Neutrophil (primary cell): ENCODE data around the gene FAM83G.

Experiments used
- H3K27ac ChIP-seq: fragments of 200-600 bp; sonication (generic); 2 replicates; pipeline ENCODE4 v1.5.1; 2016; ENCODE audit warnings: mild to moderate bottlenecking, moderate library complexity
- H3K27me3 ChIP-seq: fragments of 200-600 bp; sonication (generic); 2 replicates; pipeline ENCODE4 v1.6.0; 2016; ENCODE audit warnings: mild to moderate bottlenecking
- H3K36me3 ChIP-seq: fragments of 200-600 bp; sonication (generic); 2 replicates; pipeline ENCODE4 v1.5.1; 2017
- H3K4me1 ChIP-seq, 2 experiments: fragments of 200-600 bp in 1 of 2; sonication (generic) in 1 of 2; 1 replicate in 1 of 2; 2 replicates in 1 of 2; pipeline versions ENCODE4 v1.5.1 to v1.6.1; 2013 to 2016; ENCODE audit warnings: low read depth in 1 of 2, low read length in 1 of 2, mild to moderate bottlenecking in 1 of 2, moderate library complexity in 1 of 2; ENCODE audit not compliant: control insufficient read depth in 1 of 2, insufficient read depth in 1 of 2
- H3K4me3 ChIP-seq, 2 experiments: fragments of 200-600 bp in 1 of 2; sonication (generic) in 1 of 2; 1 replicate in 1 of 2; 2 replicates in 1 of 2; pipeline ENCODE4 v1.5.1; 2013 to 2016; ENCODE audit warnings: low read depth in 1 of 2, low read length in 1 of 2, mild to moderate bottlenecking in 1 of 2, moderate library complexity in 1 of 2
- H3K9me3 ChIP-seq: fragments of 200-600 bp; sonication (generic); 2 replicates; pipeline ENCODE4 v1.5.1; 2016
- CTCF ChIP-seq: fragments of 200-600 bp; sonication (generic); IDR thresholded peaks from 2 replicates; pipeline ENCODE4 v1.5.1; 2016; ENCODE audit warnings: antibody characterized with exemption

The FAM83G gene

GRCh38 chr17:18978655-18979054 lies 25.9 kb downstream of the FAM83G start:
- no peaks in the 10 kb centered on the region for H3K9me3 ChIP-seq
- no peak overlapping the region for H3K4me3 ChIP-seq
- H3K36me3 ChIP-seq = peaks cover 84% of the 10 kb centered on the region
- H3K4me1 ChIP-seq = no peaks in the 10 kb centered on the region
- no peak for TF ChIP-seq CTCF
- no peak overlapping the region for H3K27ac ChIP-seq
- H3K27me3 ChIP-seq = no peaks in the 10 kb centered on the region

DNA sequence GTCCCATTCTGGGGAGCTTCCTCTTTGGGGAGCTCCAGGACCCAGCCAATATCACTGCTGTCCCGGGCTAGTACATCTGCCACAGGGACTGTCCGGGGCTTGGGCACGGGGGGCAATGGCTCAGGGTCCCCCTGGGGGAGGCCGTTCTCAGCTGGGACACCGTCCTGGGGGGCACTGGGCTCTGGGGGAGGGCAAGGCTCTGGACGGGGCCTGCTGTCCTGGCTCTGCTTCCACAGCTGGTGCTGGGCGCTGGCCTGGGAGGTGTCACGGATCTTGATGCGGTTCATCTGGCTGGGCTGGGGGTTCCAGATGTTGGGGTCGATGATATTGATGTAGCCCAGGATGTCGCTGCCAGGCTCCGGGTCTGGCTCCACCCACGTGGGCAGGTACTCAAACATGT lies 26.5 kb downstream of the FAM83G start:
- H3K27ac ChIP-seq = no peak overlapping the region
- H3K27me3 ChIP-seq = no peaks in the 10 kb centered on the region
- H3K4me3 ChIP-seq = no peak overlapping the region
- no peak for TF ChIP-seq CTCF
- no peaks in the 10 kb centered on the region for H3K4me1 ChIP-seq
- H3K9me3 ChIP-seq = no peaks in the 10 kb centered on the region
- H3K36me3 ChIP-seq = peaks cover 78% of the 10 kb centered on the region

GRCh38 chr17:18977646-18978045 lies 26.9 kb downstream of the FAM83G start:
- Histone ChIP-seq H3K4me3 (no peak overlapping the region), H3K9me3 (no peaks in the 10 kb centered on the region), H3K4me1 (no peaks in the 10 kb centered on the region), H3K27ac (no peak overlapping the region), H3K36me3 (peaks cover 74% of the 10 kb centered on the region), H3K27me3 (no peaks in the 10 kb centered on the region)
- TF ChIP-seq CTCF = no peak

DNA sequence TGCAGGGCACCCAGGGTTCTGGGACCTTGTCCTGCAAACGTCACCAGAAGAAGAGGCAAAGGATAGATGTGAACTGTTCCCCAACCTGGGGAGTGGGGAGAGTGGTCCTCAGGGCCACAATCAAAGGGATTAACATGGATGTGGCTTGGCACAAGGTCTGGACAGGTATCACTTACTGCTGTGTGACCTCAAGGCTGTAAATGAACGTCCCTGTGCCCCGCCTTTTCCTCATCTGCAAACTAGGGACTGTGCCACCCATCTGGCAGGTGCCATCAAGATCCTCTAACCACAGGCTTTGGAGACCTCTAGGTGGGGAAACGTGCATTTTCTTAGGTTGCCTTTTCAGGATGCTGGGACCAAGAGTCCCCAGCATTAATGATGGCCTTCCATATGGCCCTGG lies 27.5 kb downstream of the FAM83G start:
- Histone ChIP-seq H3K27ac (no peak overlapping the region), H3K4me1 (no peaks in the 10 kb centered on the region), H3K27me3 (no peaks in the 10 kb centered on the region), H3K9me3 (no peaks in the 10 kb centered on the region), H3K4me3 (no peak overlapping the region), H3K36me3 (peaks cover 68% of the 10 kb centered on the region)
- no peak for TF ChIP-seq CTCF

DNA sequence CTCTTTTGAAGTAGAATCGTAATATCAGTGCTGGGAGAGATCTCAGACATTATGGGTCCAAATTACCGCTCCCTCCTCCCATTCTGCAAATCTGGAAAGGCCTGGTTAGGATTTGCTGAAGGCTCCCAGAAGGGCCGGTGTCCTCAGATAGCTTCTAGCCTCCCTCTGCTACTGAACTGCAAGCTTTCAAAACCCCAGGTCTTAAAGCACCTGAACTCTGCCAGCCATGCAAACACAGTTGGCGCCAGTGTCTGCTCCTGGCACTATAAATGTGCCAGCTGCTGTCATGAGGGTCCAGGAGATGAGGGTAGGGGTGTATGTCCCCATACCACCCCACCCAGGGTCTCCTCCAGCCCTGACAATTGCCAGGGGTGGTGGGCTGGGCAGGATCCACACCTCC lies 28.4 kb downstream of the FAM83G start:
- H3K9me3 ChIP-seq = no peaks in the 10 kb centered on the region
- no peak for TF ChIP-seq CTCF
- no peak overlapping the region for H3K27ac ChIP-seq
- peaks cover 60% of the 10 kb centered on the region for H3K36me3 ChIP-seq
- H3K4me1 ChIP-seq = no peaks in the 10 kb centered on the region
- no peak overlapping the region for H3K4me3 ChIP-seq
- H3K27me3 ChIP-seq = no peaks in the 10 kb centered on the region

GRCh38 chr17:18975597-18975996 lies 29.0 kb downstream of the FAM83G start:
- H3K27ac ChIP-seq = no peak overlapping the region
- H3K36me3 ChIP-seq = peaks cover 54% of the 10 kb centered on the region

More at GRCh38 chr17:18975597-18975996, 29.0 kb downstream of the FAM83G start:
- no peak for TF ChIP-seq CTCF
- no peaks in the 10 kb centered on the region for H3K9me3 ChIP-seq
- no peaks in the 10 kb centered on the region for H3K27me3 ChIP-seq
- H3K4me3 ChIP-seq = no peak overlapping the region
- no peaks in the 10 kb centered on the region for H3K4me1 ChIP-seq
